Kidney (tissue), 14 donors: ENCODE results near the gene CCDC149. TPM values are rescaled to one million over a fixed set of nuclear protein-coding genes. Genes with fewer than 3 reads are reported as not detected.

Experiments used
- DNase-seq, 5 donors: peaks; one replicate each; pipeline ENCODE4 v3.0.0-alpha.2; 2013 to 2020
- FAIRE-seq: peaks from 2 replicates; lab custom pipeline; 2012; peaks lifted over from hg19 to GRCh38; lab: Jason Lieb, UNC
- H3K27ac ChIP-seq, 2 donors: one replicate each; pipeline ENCODE4 v1.7.0; 2013; ENCODE audit warnings: low read depth in 2 of 2, low read length in 2 of 2, inconsistent platforms in 1 of 2
- H3K27me3 ChIP-seq: one replicate; pipeline ENCODE4 v1.7.1; 2013; ENCODE audit warnings: low read length, inconsistent platforms; ENCODE audit not compliant: control insufficient read depth, insufficient read depth
- H3K36me3 ChIP-seq, 3 donors: one replicate each; pipeline versions ENCODE4 v1.7.0 to v1.7.1; 2013; ENCODE audit warnings: low read length in 3 of 3, control low read depth in 1 of 3, inconsistent platforms in 1 of 3; ENCODE audit not compliant: insufficient read depth in 3 of 3, control insufficient read depth in 2 of 3
- H3K4me1 ChIP-seq, 3 donors: one replicate each; pipeline versions ENCODE4 v1.7.0 to v1.7.1; 2013; ENCODE audit warnings: low read length in 3 of 3, inconsistent platforms in 1 of 3, low read depth in 1 of 3; ENCODE audit not compliant: control insufficient read depth in 2 of 3, insufficient read depth in 2 of 3
- H3K4me3 ChIP-seq, 3 donors: one replicate each; pipeline versions ENCODE4 v1.7.0 to v1.8.1; 2013; ENCODE audit warnings: low read length in 3 of 3, control low read depth in 1 of 3, inconsistent platforms in 1 of 3
- H3K9ac ChIP-seq, 3 donors: one replicate each; pipeline versions ENCODE4 v1.7.0 to v1.7.1; 2013; ENCODE audit warnings: low read length in 3 of 3, control low read depth in 1 of 3, inconsistent platforms in 1 of 3
- H3K9me3 ChIP-seq, 3 donors: one replicate each; pipeline versions ENCODE4 v1.7.0 to v1.7.1; 2013; ENCODE audit warnings: low read length in 3 of 3, control low read depth in 1 of 3, inconsistent platforms in 1 of 3; ENCODE audit not compliant: control insufficient read depth in 2 of 3, insufficient read depth in 1 of 3
- CTCF ChIP-seq: IDR thresholded peaks from 3 replicates; pipeline ENCODE4 v1.5.1; 2012; ENCODE audit warnings: mild to moderate bottlenecking, moderate library complexity, borderline replicate concordance; ENCODE audit not compliant: insufficient read depth; ENCODE audit errors: extremely low read depth
- intact Hi-C: fragments of 100-400 bp; cut with DNase I; formaldehyde crosslinking; loops from one replicate; pipeline ENCODE4 v1.11.1; 2022
- polyA plus RNA-seq: library from polyadenylated mRNA; stranded (reverse); fragments of 350-450 nt; fragmentation: Illumina TruSeq; extraction: RNeasy Lipid Tissue Mini Kit (QIAGEN cat#74804); gene quantifications from one replicate; pipeline ENCODE4 v1.2.3, GENCODE V29; 2014; ENCODE audit warnings: low read depth, low replicate concordance; ENCODE audit not compliant: insufficient read depth
- total RNA-seq: library from RNA; stranded (reverse); fragmentation: NEBNext Ultra II Directional; extraction: Animal tissue kit (Norgen Biotek cat#: 25700); gene quantifications from one replicate; pipeline ENCODE4 v1.2.1, GENCODE V29; 2021
- donor health status: control.
- donor health status: control.
- donor health status: control.
- donor health status: control.
- donor health status: control.
- donor health status: DM: yes; HTN: yes; CAD: no.
- donor health status: Normal renal cell carcinoma (clear cell type).

The CCDC149 gene
- total and polyA plus RNA-seq, 2 donors from 2014 or later, result 6.9 to 21.8 TPM

DNA sequence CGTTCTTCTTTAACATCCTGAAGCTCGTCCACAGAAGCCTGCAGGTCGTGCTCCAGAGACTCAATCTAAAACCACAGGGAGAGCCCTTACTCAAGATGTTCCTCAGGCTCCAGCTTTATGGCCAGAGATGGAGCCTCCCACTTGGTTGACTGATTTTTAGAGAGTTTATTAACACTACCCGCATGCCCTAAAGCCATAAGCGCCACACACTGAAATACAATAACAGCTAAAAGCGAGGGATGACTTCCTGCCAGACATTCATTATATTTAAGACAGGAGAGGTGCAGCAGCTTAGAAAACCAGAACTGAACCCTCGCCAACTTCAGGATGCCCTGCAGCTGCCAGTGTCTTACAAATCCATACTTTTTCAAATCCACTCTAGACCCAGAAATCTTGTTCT lies 75.5 kb downstream of the CCDC149 start:
- intact Hi-C loops, result no loop called here
- Histone ChIP-seq H3K27ac (no peak overlapping the region), H3K9me3 (peaks cover 0 to 4% (median 0%) of the 10 kb centered on the region in 3 donors), H3K27me3 (no peaks in the 10 kb centered on the region), H3K4me1 (peaks cover 0 to 3% (median 0%) of the 10 kb centered on the region in 3 donors), H3K4me3 (no peak overlapping the region), H3K9ac (no peak overlapping the region), H3K36me3 (no peaks in the 10 kb centered on the region)
- no peak for TF ChIP-seq CTCF
- DNase-seq, result peak in 2 of 5 donors; percentile 49 to 69
- no peak for FAIRE-seq

- DNase-seq, result no peak
- no peaks in the 10 kb centered on the region for H3K36me3 ChIP-seq
- H3K27ac ChIP-seq, result no peak overlapping the region
- no peak overlapping the region for H3K4me3 ChIP-seq
- FAIRE-seq, result no peak
- no peaks in the 10 kb centered on the region for H3K27me3 ChIP-seq
- no peak for TF ChIP-seq CTCF
- no peak overlapping the region for H3K9ac ChIP-seq
- H3K9me3 ChIP-seq, result peaks cover 0 to 4% (median 0%) of the 10 kb centered on the region in 3 donors
- H3K4me1 ChIP-seq, result peaks cover 0 to 3% (median 0%) of the 10 kb centered on the region in 3 donors
- intact Hi-C loops, result no loop called here
Observed at GRCh38 chr4:24836661-24837242, 76.1 kb downstream of the CCDC149 start.

DNA sequence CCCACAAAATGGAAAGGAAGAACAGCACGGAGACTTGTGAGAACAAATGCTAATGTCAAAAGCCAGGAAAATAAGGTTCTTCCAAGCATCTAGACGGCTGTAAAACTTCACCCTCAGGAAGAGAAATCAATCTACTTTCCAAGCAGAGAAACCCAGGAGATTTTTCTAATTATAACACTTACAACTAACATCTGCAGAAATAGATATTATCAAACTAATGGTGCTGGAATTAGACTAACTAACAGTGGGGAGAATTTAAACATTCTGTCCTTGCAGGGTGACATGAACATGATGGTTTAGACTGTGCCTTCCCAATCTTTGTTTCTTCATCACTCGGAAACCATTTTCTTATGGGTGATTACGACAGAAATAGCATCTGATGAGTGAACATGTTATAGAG lies 77.1 kb downstream of the CCDC149 start:
- DNase-seq, result no peak

More for the DNA sequence above, 77.1 kb downstream of the CCDC149 start:
- Histone ChIP-seq H3K4me1 (no peaks in the 10 kb centered on the region), H3K27me3 (no peaks in the 10 kb centered on the region), H3K4me3 (no peak overlapping the region), H3K36me3 (no peaks in the 10 kb centered on the region), H3K9ac (no peak overlapping the region), H3K27ac (no peak overlapping the region), H3K9me3 (peaks cover 0 to 4% (median 0%) of the 10 kb centered on the region in 3 donors)
- no peak for FAIRE-seq
- TF ChIP-seq CTCF, result no peak
- intact Hi-C loops, result no loop called here
